CD14-positive monocyte (primary cell): Measurements from ENCODE around the gene TOMM7. TPM values are rescaled to one million over a fixed set of nuclear protein-coding genes. Genes with fewer than 3 reads are reported as not detected.

Source experiments
- DNase-seq, 3 donors: peaks; one replicate each; pipeline ENCODE4 v3.0.0-alpha.2; 2011 to 2022
- H2AFZ ChIP-seq: 2 replicates; pipeline ENCODE4 v1.6.0; 2012; ENCODE audit warnings: mild to moderate bottlenecking, low read depth, low read length, inconsistent platforms; ENCODE audit not compliant: insufficient read depth, poor library complexity, severe bottlenecking
- H3K27ac ChIP-seq, 2 donors: 1 replicate in 1 of 2; 2 replicates in 1 of 2; pipeline ENCODE4 v1.5.1; 2012 to 2013; ENCODE audit warnings: low read length in 2 of 2, control low read depth in 1 of 2, inconsistent platforms in 1 of 2, low read depth in 1 of 2, mild to moderate bottlenecking in 1 of 2
- H3K27me3 ChIP-seq, 2 donors: one replicate each; pipeline versions ENCODE4 v1.6.0 to v1.6.1; 2011 to 2013; ENCODE audit warnings: low read length in 2 of 2; ENCODE audit not compliant: control insufficient read depth in 2 of 2, insufficient read depth in 2 of 2
- H3K36me3 ChIP-seq, 2 donors: replicated peaks in 1 of 2; 1 replicate in 1 of 2; 2 replicates in 1 of 2; pipeline versions ENCODE4 v1.5.1 to v1.6.1; 2012 to 2013; ENCODE audit warnings: low read length in 2 of 2, control low read depth in 1 of 2, inconsistent platforms in 1 of 2, mild to moderate bottlenecking in 1 of 2; ENCODE audit not compliant: insufficient read depth in 2 of 2, control insufficient read depth in 1 of 2
- H3K4me1 ChIP-seq, 2 donors: 1 replicate in 1 of 2; 2 replicates in 1 of 2; pipeline versions ENCODE4 v1.5.1 to v1.6.1; 2012 to 2013; ENCODE audit warnings: low read length in 2 of 2, control low read depth in 1 of 2, inconsistent platforms in 1 of 2, mild to moderate bottlenecking in 1 of 2, moderate library complexity in 1 of 2; ENCODE audit not compliant: insufficient read depth in 2 of 2, control insufficient read depth in 1 of 2
- H3K4me2 ChIP-seq: replicated peaks from 2 replicates; pipeline ENCODE3; 2012; ENCODE audit warnings: low read length, moderate library complexity, mild to moderate bottlenecking; ENCODE audit not compliant: poor library complexity, severe bottlenecking; ENCODE audit errors: extremely low read depth
- H3K4me3 ChIP-seq, 3 experiments: fragments of 200-600 bp in 1 of 3; sonication (generic) in 1 of 3; replicated peaks in 1 of 3; 1 replicate in 2 of 3; 2 replicates in 1 of 3; pipeline ENCODE4 v1.5.1; 2011 to 2013; ENCODE audit warnings: low read length in 3 of 3, mild to moderate bottlenecking in 3 of 3, control low read depth in 2 of 3, low read depth in 2 of 3, inconsistent platforms in 1 of 3, moderate library complexity in 1 of 3
- H3K79me2 ChIP-seq: 2 replicates; pipeline ENCODE4 v1.6.0; 2012; ENCODE audit warnings: mild to moderate bottlenecking, control low read depth, inconsistent platforms, low read length, moderate library complexity; ENCODE audit not compliant: insufficient read depth
- H3K9ac ChIP-seq: 2 replicates; pipeline ENCODE4 v1.6.0; 2017; ENCODE audit warnings: low read length, mild to moderate bottlenecking; ENCODE audit not compliant: insufficient read depth, poor library complexity, severe bottlenecking
- H3K9me3 ChIP-seq, 2 donors: replicated peaks in 1 of 2; 1 replicate in 1 of 2; 2 replicates in 1 of 2; pipeline versions ENCODE4 v1.5.1 to v1.6.1; 2012 to 2013; ENCODE audit warnings: low read length in 2 of 2, control low read depth in 1 of 2; ENCODE audit not compliant: control insufficient read depth in 1 of 2, insufficient read depth in 1 of 2
- H4K20me1 ChIP-seq: 2 replicates; pipeline ENCODE4 v1.6.0; 2012; ENCODE audit warnings: mild to moderate bottlenecking, low read length, control low read depth, moderate library complexity; ENCODE audit not compliant: insufficient read depth
- H3K27ac Mint-ChIP-seq, 7 donors: one replicate each; pipeline ENCODE4 v1.8.0; 2020; ENCODE audit warnings: mild to moderate bottlenecking in 7 of 7, mixed read lengths in 7 of 7, moderate library complexity in 6 of 7, inconsistent platforms in 2 of 7
- H3K27me3 Mint-ChIP-seq, 3 donors: one replicate each; pipeline ENCODE4 v1.8.0; 2021 to 2022; ENCODE audit warnings: low read depth in 3 of 3, mild to moderate bottlenecking in 3 of 3, mixed read lengths in 3 of 3, moderate library complexity in 3 of 3, inconsistent platforms in 1 of 3
- H3K36me3 Mint-ChIP-seq, 2 donors: one replicate each; pipeline ENCODE4 v1.8.0; 2020; ENCODE audit warnings: mixed read lengths in 2 of 2, inconsistent platforms in 1 of 2, mild to moderate bottlenecking in 1 of 2
- H3K4me1 Mint-ChIP-seq: one replicate; pipeline ENCODE4 v1.8.0; 2020; ENCODE audit warnings: mild to moderate bottlenecking, mixed read lengths
- H3K4me3 Mint-ChIP-seq, 2 donors: one replicate each; pipeline ENCODE4 v1.8.0; 2020; ENCODE audit warnings: mild to moderate bottlenecking in 2 of 2, mixed read lengths in 2 of 2, moderate library complexity in 1 of 2
- H3K9me3 Mint-ChIP-seq, 7 donors: one replicate each; pipeline ENCODE4 v1.8.0; 2020 to 2022; ENCODE audit warnings: mixed read lengths in 7 of 7, mild to moderate bottlenecking in 6 of 7, moderate library complexity in 6 of 7, inconsistent platforms in 2 of 7
- WGBS: methylation state at CpG from one replicate; pipeline ENCODE4 v1.1.5; 2013; ENCODE audit warnings: missing lambda C conversion rate; ENCODE audit not compliant: insufficient coverage; 5-methylcytosine and 5-hydroxymethylcytosine counted together
- intact Hi-C, 2 donors: fragments of 100-400 bp; cut with micrococcal nuclease; formaldehyde crosslinking; loops; one replicate each; pipeline versions ENCODE4 v1.15.0 to v1.15.1; 2023
- polyA plus RNA-seq, 3 donors: library from polyadenylated mRNA; depleted of rRNA in 1 of 3; unstranded in 2 of 3; stranded (reverse) in 1 of 3; fragments of 300-500 nt in 2 of 3; fragments of >200 nt in 1 of 3; fragmentation: Illumina TruSeq in 2 of 3; gene quantifications; 1 replicate in 2 of 3; 2 replicates in 1 of 3; pipeline ENCODE4 v1.2.3, GENCODE V29; 2012 to 2021
- TF ChIP-seq, protein P1 (sequence below): fragments of 200-600 bp; IDR thresholded peaks from one replicate; pipeline ENCODE4 v1.8.0; 2022; ENCODE audit warnings: antibody characterized with exemption, mild to moderate bottlenecking

Gene TOMM7
- polyA plus RNA-seq, 3 donors: 93.3 to 125 (median 111) TPM

DNA sequence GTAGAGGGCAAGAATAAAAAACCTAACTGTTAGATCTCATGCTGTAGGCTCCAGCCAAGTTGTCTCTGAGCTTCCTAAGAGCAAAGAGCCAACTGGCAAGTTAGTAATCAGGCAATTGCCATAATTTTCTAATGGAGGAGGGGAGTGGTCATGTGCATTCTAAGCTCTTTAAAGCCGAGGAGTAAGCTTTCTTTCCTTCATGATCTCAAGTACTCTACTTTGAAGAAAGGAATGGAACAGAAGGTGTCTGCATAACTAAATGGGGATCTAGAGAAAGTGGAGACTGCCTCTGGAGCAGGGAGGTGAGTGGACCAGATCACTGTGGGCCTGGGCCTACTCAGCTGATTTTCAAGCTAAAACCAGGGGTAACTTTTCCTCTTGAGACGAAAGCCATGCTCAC lies 37.7 kb upstream of the TOMM7 start:
- Histone ChIP-seq H3K27me3 (no peaks in the 10 kb centered on the region), H3K79me2 (no peaks in the 10 kb centered on the region), H3K4me3 (no peak overlapping the region), H3K36me3 (no peaks in the 10 kb centered on the region), H3K27ac (no peak overlapping the region), H3K4me2 (no peak overlapping the region), H3K9ac (no peak overlapping the region), H4K20me1 (no peaks in the 10 kb centered on the region), H3K9me3 (no peaks in the 10 kb centered on the region), H3K4me1 (peaks cover 0 to under 1% of the 10 kb centered on the region in 2 donors), H2AFZ (no peak overlapping the region)
- H3K27me3 Mint-ChIP-seq: no peaks in the 10 kb centered on the region
- 100% methylated on average over 1 of the region's 2 CpGs for WGBS
- peaks cover 3% of the 10 kb centered on the region for H3K4me1 Mint-ChIP-seq
- intact Hi-C loops: no loop called here
- no peak for DNase-seq
- no peaks in the 10 kb centered on the region for H3K9me3 Mint-ChIP-seq
- H3K4me3 Mint-ChIP-seq: no peak overlapping the region
- TF ChIP-seq, protein P1, sequence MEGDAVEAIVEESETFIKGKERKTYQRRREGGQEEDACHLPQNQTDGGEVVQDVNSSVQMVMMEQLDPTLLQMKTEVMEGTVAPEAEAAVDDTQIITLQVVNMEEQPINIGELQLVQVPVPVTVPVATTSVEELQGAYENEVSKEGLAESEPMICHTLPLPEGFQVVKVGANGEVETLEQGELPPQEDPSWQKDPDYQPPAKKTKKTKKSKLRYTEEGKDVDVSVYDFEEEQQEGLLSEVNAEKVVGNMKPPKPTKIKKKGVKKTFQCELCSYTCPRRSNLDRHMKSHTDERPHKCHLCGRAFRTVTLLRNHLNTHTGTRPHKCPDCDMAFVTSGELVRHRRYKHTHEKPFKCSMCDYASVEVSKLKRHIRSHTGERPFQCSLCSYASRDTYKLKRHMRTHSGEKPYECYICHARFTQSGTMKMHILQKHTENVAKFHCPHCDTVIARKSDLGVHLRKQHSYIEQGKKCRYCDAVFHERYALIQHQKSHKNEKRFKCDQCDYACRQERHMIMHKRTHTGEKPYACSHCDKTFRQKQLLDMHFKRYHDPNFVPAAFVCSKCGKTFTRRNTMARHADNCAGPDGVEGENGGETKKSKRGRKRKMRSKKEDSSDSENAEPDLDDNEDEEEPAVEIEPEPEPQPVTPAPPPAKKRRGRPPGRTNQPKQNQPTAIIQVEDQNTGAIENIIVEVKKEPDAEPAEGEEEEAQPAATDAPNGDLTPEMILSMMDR: no peak
- peaks cover 3 to 9% of the 10 kb centered on the region in 2 donors for H3K36me3 Mint-ChIP-seq
- H3K27ac Mint-ChIP-seq: peak overlapping the region in 1 of 7 donors; percentile 35

DNA sequence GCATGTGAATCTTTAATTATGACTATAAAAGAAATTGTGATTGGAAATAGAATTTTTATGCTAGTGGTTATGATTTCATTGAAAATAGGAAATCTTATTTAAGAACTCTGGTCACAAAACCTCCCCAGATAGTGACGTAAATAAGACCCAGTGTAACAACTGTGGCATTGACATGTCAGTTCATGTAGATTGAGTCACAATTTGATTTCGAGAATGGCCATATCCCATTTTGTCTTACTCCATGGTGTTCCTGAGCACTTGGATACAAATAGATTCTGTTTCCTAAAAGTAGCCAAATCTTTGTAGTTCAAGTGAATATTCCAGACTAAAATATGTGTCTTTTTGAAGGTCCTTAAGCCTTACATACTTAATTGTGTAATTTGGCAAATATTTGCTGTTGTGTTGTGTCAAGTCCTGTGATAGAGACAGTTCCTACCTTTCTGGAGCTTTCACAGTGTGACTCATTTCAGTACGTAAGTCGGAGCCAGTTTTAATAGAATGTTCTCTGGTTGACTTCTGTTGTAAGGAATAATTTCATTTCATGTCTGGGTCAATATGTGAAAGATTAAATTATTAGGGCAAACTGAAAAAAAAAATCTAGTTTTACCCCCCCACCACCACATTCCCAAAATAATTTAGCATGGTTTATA lies 37.1 kb upstream of the TOMM7 start:
- H3K27ac Mint-ChIP-seq: no peak overlapping the region
- no peak overlapping the region for H3K4me3 ChIP-seq
- H3K27me3 Mint-ChIP-seq: no peaks in the 10 kb centered on the region
- H3K9me3 Mint-ChIP-seq: no peaks in the 10 kb centered on the region
- H3K4me1 Mint-ChIP-seq: peaks cover 8% of the 10 kb centered on the region
- H3K4me2 ChIP-seq: no peak overlapping the region
- peaks cover 5 to 7% of the 10 kb centered on the region in 2 donors for H3K4me1 ChIP-seq
- no peaks in the 10 kb centered on the region for H3K27me3 ChIP-seq
- no peaks in the 10 kb centered on the region for H3K36me3 ChIP-seq
- no peaks in the 10 kb centered on the region for H3K9me3 ChIP-seq
- no peak overlapping the region for H2AFZ ChIP-seq
- H3K9ac ChIP-seq: no peak overlapping the region
- H3K4me3 Mint-ChIP-seq: no peak overlapping the region
- WGBS: no CpG with 5 or more reads among the region's 4 CpGs
- intact Hi-C loops: loop anchor here (5.0 to 10.0 kb wide), 2 partner anchors 193 to 195 kb away; no protein-coding TSS in a partner anchor
- DNase-seq: no peak
- TF ChIP-seq, protein P1: no peak
- H3K79me2 ChIP-seq: no peaks in the 10 kb centered on the region
- peaks cover 3 to 9% of the 10 kb centered on the region in 2 donors for H3K36me3 Mint-ChIP-seq
- H3K27ac ChIP-seq: no peak overlapping the region
- H4K20me1 ChIP-seq: no peaks in the 10 kb centered on the region
